ENCODE data around the gene OR6C2.
"Not testable (repeated sequence)": the region's sequence is repeated elsewhere in the genome, so short reads cannot be mapped to it uniquely, and the experiment has no call there.

GRCh38 chr12:55414889-55415288 is 29.0 kb upstream of the OR6C2 start:
- TF ChIP-seq CTCF (IDR thresholded peaks at IDR 0.05); ZFX (IDR thresholded peaks at IDR 0.05; ENCODE audit: borderline replicate concordance): not testable (repeated sequence)

All from 22Rv1 (cell line).